GM20000 (cell line): ENCODE data around the gene MMP28.

Experiments
- DNase-seq: peaks from one replicate; pipeline ENCODE4 v3.0.0; 2012; ENCODE audit warnings: low spot score
- CTCF ChIP-seq: IDR thresholded peaks from 2 replicates; pipeline ENCODE4 v1.5.1; 2012; ENCODE audit warnings: mild to moderate bottlenecking, control low read depth; ENCODE audit errors: extremely low read depth, missing control alignments

Gene MMP28

GRCh38 chr17:35788477-35789368, 6.7 kb downstream of the MMP28 start:
- TF ChIP-seq CTCF = no peak

GRCh38 chr17:35786941-35787432, 8.5 kb downstream of the MMP28 start:
- no peak for DNase-seq
- no peak for TF ChIP-seq CTCF

More at GRCh38 chr17:35788477-35789368, 6.7 kb downstream of the MMP28 start:
- DNase-seq = no peak

GRCh38 chr17:35784895-35785294, 10.5 kb downstream of the MMP28 start:
- TF ChIP-seq CTCF = no peak
- no peak for DNase-seq

- no peak for TF ChIP-seq CTCF
- DNase-seq = no peak
These were observed 14.5 kb downstream of the MMP28 start for GRCh38 chr17:35780950-35781349.

GRCh38 chr17:35778641-35779196, 16.7 kb downstream of the MMP28 start:
- TF ChIP-seq CTCF = no peak
- no peak for DNase-seq

- DNase-seq = no peak
- no peak for TF ChIP-seq CTCF
These were observed 19.9 kb downstream of the MMP28 start for GRCh38 chr17:35775583-35775982.

- no peak for DNase-seq
- TF ChIP-seq CTCF = no peak
These were observed 20.4 kb downstream of the MMP28 start for GRCh38 chr17:35775039-35775438.
